GM12878 (cell line): ENCODE measurements around the gene MEIS1.

Experiments used
- GABPA ChIP-seq: IDR thresholded peaks from 2 replicates; pipeline ENCODE4 v1.6.1; 2014; ENCODE audit warnings: antibody characterized with exemption, low read depth, mild to moderate bottlenecking, inconsistent platforms
- NR2C1 ChIP-seq: fragments of 450-650 bp; IDR thresholded peaks from 2 replicates; pipeline ENCODE4 v1.6.1; 2017; ENCODE audit warnings: antibody characterized with exemption, mild to moderate bottlenecking, moderate library complexity
- SUPT20H ChIP-seq: IDR thresholded peaks from 2 replicates; pipeline ENCODE4 v1.6.1; 2011; ENCODE audit warnings: low read depth, mild to moderate bottlenecking, low read length, moderate library complexity, borderline replicate concordance; ENCODE audit not compliant: control insufficient read depth

DNA sequence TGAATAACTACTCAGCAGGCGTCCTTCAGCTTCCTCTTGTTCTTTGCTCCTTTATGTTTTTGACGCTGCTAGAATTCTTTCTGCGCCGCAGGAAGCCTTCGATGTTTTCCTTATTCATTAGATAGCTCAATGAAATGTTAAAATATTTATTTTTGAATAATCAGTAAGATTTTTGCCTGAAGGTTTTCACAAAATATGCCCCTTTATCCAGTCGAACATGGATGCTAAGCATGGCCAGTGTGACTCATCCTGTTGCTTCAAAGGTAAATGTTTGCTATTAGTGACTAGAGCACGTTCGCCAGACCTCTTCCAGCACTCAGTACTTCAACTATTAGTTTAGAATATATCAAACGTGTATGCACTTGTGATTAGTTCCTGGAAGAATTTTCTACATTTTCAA lies 7.6 kb upstream of the MEIS1 start:
- TF ChIP-seq NR2C1 (no peak), SUPT20H (no peak), GABPA (no peak)
